ENCODE data around the gene ARL17B.
"Not testable (repeated sequence)": the region's sequence is repeated elsewhere in the genome, so short reads cannot be mapped to it uniquely, and the experiment has no call there.

- TF ChIP-seq POLR2AphosphoS5 (IDR thresholded peaks at IDR 0.05; ENCODE audit: borderline replicate concordance, low read depth, low read length); FOXP2 (optimal IDR thresholded peaks at IDR 0.05; ENCODE audit: control extremely low read depth, extremely low read length, insufficient read depth); EZH2 (IDR thresholded peaks at IDR 0.05): not testable (repeated sequence)
Measured at GRCh38 chr17:46399993-46400392, 38.4 kb upstream of the ARL17B start.

Measured in SK-N-MC (cell line).